ENCODE measurements around the gene PDCD4. TPM values are rescaled to one million over a fixed set of nuclear protein-coding genes. Genes with fewer than 3 reads are reported as not detected.

Gene PDCD4
- total RNA-seq, 1 donor: 52.9 TPM

GRCh38 chr10:110827410-110827809 is 44.3 kb upstream of the PDCD4 start:
- DNase-seq (ENCODE audit: low read depth): peak; percentile 69
- no peak overlapping the region for H3K4me3 ChIP-seq (ENCODE audit: low read depth, low read length)
- no peak for TF ChIP-seq CTCF (IDR thresholded peaks at IDR 0.05; ENCODE audit: insufficient read depth, low read length)

- H3K4me3 ChIP-seq (ENCODE audit: low read depth, low read length): no peak overlapping the region
- TF ChIP-seq CTCF (IDR thresholded peaks at IDR 0.05; ENCODE audit: insufficient read depth, low read length): no peak
- no peak for DNase-seq (ENCODE audit: low read depth)
Observed at GRCh38 chr10:110827875-110828274, 43.9 kb upstream of the PDCD4 start.

GRCh38 chr10:110828525-110828924 is 43.2 kb upstream of the PDCD4 start:
- TF ChIP-seq CTCF (IDR thresholded peaks at IDR 0.05; ENCODE audit: insufficient read depth, low read length): no peak
- no peak overlapping the region for H3K4me3 ChIP-seq (ENCODE audit: low read depth, low read length)
- DNase-seq (ENCODE audit: low read depth): no peak

- no peak for TF ChIP-seq CTCF (IDR thresholded peaks at IDR 0.05; ENCODE audit: insufficient read depth, low read length)
- DNase-seq (ENCODE audit: low read depth): no peak
Observed at GRCh38 chr10:110829721-110830410, 41.9 kb upstream of the PDCD4 start.

DNA sequence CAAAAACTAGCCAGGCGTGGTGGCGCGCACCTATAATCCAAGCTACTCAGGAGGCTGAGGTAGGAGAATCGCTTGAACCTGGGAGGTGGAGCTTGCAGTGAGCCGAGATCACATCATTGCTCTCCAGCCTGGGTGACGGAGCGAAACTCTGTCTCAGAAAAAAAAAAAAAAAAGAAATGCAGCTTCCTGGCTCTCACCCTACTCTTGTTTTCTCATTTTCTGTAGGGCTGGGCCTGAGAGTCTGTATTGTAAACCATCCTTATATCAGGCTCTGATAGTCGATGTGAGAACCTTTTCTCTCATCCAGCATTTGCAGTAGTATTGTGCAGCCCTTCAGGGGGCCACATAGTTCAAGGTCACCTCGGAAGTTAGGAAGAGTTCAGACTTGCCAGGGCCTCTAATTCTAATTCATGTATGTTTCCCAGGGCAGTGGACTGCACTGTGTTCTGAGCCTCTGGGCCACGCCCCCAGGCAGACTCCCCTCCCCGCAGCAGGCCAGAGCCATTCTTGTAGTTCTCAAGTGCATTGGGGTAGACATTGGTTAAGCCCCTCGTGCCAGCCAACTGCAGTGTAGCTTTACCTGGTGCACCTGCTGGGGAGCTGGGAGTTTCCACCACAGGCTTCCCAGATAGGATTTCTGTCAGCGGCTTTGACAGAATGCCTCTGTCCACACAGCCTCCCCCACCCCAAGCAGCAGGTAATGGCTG is 38.3 kb upstream of the PDCD4 start:
- DNase-seq (ENCODE audit: low read depth): no peak
- no peak for TF ChIP-seq CTCF (IDR thresholded peaks at IDR 0.05; ENCODE audit: insufficient read depth, low read length)
- H3K4me3 ChIP-seq (ENCODE audit: low read depth, low read length): no peak overlapping the region

More at GRCh38 chr10:110829721-110830410, 41.9 kb upstream of the PDCD4 start:
- no peak overlapping the region for H3K4me3 ChIP-seq (ENCODE audit: low read depth, low read length)

GRCh38 chr10:110833941-110834628 is 37.6 kb upstream of the PDCD4 start:
- TF ChIP-seq CTCF (IDR thresholded peaks at IDR 0.05; ENCODE audit: insufficient read depth, low read length): no peak
- no peak for DNase-seq (ENCODE audit: low read depth)
- no peak overlapping the region for H3K4me3 ChIP-seq (ENCODE audit: low read depth, low read length)

All from fibroblast of the aortic adventitia (primary cell).